GM21367 (cell line): Measurements from ENCODE around the gene ADGRV1.
A peak's percentile ranks its signal among the peaks of the same experiment; 100 is the strongest.
"Not testable (repeated sequence)": the region's sequence is repeated elsewhere in the genome, so short reads cannot be mapped to it uniquely, and the experiment has no call there.

Experiments used
- ATAC-seq: cut with Tn5 transposase; IDR thresholded peaks from one replicate; pipeline ENCODE4 v1.9.1; 2021; ENCODE audit not compliant: unreplicated experiment

Gene ADGRV1

GRCh38 chr5:91053741-91054025, 495.1 kb downstream of the ADGRV1 start:
- ATAC-seq, result no peak

DNA sequence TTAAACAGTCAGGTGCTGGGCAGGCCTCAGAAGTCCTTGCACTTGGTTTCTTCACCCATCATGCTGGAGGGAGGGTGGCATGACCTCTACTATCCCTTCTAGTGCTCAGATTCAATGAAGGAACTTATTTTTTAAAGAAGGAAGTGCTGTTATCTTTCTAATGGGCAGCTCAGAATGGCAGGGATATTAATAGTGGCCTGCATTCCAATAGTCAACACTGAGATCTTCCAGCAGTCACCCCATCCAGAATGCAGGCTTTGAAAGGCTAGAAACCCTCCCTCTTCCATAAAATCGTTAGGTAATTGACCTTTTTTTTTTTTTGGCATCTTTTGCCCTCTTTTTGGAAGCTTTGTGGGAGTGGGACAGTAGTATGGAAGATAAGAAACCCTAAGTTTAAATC, 499.6 kb downstream of the ADGRV1 start:
- no peak for ATAC-seq

GRCh38 chr5:91058575-91058974, 500.0 kb downstream of the ADGRV1 start:
- ATAC-seq, result no peak

DNA sequence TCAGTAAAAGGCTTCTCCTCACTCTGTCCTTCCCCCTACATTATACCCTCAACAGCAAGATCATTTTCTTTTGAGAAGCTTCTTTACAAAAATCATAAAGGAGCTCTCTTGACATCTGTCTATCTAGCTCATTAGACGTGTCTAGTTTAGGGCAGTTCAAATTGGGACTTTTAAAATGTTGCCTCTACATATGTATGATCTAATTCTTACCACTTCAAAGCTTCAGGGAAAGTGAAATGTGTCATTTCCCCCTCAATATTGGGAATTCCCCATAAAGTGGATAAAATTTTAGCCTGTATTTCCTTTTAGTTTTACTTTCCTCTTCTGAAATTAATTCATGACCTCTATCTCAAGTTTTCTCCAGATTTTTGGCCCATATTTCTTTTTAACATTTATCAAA, 500.8 kb downstream of the ADGRV1 start:
- ATAC-seq, result peak; percentile 69

- no peak for ATAC-seq
Measured at GRCh38 chr5:91061094-91061493, 502.5 kb downstream of the ADGRV1 start.

DNA sequence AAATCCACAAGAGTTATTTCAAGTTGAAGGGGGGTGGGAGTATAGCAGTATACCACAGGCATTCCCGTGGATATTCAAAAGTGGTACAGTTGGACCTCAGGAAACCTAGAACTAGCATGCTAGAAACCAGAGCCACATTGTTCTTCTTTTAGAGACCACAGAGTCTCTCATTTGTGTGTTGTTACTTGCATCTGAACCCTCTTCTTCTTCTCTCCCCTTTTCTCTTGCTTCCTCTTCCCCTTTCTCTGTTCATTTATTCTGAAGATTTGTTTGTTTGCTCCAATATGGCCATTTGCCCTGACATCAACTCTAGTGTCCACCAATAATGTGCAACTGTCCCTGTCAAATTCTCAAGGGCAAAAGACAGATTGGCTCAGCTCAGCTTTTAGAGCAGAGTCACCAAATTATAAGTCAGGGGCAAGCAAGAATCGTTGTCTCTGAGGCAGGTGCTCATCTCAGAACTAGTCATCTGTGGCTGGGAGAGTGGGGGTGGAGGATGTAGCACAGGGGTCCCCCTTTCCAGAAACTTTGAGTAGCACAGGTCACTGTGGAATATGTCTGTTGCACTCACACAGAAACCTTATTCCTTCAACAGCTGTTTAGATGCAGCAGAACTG, 503.5 kb downstream of the ADGRV1 start:
- ATAC-seq, result peak; percentile 47

DNA sequence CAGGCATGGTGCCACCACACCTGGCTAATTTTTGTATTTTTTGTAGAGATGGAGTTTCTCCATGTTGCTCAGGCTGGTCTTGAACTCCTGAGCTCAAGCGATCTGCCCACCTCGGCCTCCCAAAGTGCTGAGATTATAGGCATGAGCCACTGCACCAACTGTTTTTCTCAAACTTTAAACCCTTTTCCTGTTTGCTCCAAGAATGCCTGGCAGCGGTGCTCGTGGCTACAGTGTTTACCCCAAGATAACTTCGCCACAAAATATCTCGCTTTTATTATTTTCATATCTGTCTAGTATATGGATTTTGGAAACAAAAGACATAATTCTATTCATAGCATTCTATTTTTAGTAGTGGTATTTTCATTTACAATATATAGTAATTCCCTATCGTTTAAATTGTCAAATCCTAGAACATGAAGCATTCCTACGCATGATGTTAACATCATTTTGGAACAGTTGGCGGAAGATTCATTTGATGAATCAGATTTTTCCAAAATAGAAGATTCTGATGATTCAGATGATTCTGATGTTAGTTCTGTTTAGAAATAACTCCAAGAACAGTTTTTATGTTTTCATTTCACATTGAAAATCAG, 504.6 kb downstream of the ADGRV1 start:
- not testable (repeated sequence) for ATAC-seq

DNA sequence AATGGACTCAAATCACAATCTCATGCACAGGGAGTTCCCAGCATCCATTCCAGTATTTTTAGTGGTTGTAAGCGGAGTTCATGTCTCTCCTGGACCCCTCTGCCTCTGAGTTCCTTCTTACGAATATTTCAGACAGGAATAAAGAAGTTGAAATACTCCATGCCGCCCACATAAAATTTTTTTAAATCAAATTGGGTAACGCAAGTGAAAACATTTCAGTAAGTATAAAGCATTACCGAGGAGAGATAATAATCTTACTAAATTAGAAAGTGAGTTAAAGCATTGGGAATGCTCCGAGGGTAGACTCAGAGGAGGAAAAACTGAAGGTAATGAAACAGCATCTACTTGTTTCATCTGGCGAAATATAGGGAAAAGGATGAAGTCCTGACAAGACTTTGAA, 506.9 kb downstream of the ADGRV1 start:
- ATAC-seq, result no peak

DNA sequence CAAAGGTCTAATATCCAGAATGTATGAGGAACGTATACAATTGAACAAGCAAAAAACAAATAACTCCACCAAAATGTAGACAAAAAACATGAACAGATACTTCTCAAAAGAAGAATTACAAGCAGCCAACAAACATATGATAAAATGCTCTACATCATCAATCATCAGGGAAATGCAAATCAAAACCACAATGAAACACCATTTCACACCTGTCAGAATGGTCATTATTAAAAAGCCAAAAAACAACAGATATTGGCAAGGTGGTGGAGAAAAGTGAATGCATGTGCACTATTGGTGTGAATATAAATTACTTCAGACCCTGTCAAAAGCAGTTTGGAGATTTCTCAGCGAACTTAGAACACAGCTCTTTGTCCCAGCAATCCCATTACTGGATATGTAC, 510.8 kb downstream of the ADGRV1 start:
- no peak for ATAC-seq

GRCh38 chr5:91070761-91071550, 512.4 kb downstream of the ADGRV1 start:
- no peak for ATAC-seq

GRCh38 chr5:91072881-91073280, 514.3 kb downstream of the ADGRV1 start:
- ATAC-seq, result no peak

DNA sequence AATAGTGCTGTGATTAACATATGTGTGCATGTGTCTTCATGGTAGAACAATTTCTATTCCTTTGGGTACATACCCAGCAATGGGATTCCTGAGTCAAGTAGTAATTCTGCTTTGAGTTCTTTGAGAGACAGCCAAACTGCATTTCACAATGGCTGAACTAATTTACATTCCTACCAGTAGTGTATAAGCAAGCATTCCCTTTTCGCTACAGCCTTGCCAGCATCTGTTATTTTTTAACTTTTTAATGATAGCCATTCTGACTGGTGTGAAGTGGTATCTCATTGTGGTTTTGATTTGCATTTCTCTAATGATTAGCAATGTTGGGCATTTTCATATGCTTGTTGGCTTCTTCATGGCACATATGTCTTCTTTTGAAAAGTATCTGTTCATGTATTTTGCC, 516.0 kb downstream of the ADGRV1 start:
- no peak for ATAC-seq

DNA sequence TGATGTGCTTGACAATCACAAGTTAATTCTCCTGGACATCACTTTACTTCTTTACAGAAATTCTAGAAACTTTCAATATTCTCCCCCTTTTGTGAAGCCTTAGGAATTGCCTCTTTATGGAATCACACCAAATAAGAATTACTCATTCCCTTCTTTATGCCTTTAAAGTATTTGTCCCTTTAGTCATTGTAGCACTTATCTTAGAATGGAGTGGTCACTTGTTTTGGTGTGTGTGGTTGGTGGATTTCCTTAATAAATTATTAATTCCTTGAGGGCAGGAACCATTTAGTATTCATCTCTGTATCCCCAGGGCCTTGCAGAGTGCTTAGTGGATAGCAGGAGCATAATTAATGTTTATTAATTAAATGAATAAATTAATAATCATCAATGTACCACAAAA, 517.5 kb downstream of the ADGRV1 start:
- ATAC-seq, result no peak

DNA sequence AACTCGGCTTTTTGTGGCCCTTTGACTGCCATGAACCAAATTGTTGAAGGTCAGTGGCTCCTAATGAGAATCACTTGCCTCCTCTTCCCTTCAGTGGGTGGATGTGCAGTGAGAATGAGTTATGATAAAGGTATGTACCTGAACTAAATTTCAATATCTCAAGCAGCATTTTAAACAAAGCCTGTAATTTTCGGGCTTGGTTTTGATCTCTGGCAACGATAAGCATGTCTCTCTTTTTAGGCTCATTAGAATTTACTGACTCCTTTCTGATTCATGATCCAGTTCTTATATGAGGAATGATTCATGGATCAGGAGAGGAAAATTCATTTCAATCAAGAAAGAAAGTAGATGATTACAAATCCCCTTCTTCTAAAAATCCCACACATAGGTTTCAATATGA, 519.0 kb downstream of the ADGRV1 start:
- ATAC-seq, result no peak

DNA sequence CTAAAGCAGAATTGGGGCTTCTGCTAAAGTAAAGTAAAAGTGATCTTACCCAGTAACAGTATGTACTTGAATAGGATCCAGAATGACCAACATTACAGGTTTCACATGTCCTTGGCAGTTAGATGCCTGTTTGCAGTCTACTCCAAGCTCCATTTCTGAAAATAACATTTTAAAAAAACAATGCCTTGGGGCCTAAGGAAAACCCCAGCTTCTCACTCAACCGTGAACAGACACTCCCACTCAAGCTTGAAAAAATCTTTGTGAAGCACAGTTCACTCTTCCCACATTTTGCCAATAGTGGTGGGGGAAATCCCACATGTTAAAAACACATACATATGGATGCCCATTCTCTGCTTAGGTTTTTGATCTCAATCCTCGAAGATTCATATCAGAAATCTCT, 520.4 kb downstream of the ADGRV1 start:
- ATAC-seq, result no peak

- ATAC-seq, result no peak
Measured at GRCh38 chr5:91089758-91090157, 531.2 kb downstream of the ADGRV1 start.

DNA sequence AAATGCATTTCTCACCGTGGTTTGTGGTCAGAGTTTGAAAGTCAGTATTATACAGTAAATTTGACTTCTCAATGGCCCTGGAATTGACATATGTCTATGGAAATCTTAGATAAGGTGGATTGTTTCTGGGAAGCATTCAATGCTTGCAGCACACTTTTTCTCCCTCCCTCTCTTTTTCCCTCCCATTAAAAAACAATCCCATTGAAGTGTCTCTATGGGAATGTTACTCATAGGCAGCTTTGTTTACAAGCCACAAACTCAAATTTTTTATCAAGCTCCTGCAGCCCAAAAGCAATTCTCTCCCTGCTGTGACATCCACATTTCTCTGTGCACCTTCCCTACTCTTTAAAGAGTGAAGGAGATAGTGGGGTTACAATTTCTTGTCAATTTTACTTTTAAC, 532.4 kb downstream of the ADGRV1 start:
- no peak for ATAC-seq

GRCh38 chr5:91091471-91092234, 533.1 kb downstream of the ADGRV1 start:
- no peak for ATAC-seq

DNA sequence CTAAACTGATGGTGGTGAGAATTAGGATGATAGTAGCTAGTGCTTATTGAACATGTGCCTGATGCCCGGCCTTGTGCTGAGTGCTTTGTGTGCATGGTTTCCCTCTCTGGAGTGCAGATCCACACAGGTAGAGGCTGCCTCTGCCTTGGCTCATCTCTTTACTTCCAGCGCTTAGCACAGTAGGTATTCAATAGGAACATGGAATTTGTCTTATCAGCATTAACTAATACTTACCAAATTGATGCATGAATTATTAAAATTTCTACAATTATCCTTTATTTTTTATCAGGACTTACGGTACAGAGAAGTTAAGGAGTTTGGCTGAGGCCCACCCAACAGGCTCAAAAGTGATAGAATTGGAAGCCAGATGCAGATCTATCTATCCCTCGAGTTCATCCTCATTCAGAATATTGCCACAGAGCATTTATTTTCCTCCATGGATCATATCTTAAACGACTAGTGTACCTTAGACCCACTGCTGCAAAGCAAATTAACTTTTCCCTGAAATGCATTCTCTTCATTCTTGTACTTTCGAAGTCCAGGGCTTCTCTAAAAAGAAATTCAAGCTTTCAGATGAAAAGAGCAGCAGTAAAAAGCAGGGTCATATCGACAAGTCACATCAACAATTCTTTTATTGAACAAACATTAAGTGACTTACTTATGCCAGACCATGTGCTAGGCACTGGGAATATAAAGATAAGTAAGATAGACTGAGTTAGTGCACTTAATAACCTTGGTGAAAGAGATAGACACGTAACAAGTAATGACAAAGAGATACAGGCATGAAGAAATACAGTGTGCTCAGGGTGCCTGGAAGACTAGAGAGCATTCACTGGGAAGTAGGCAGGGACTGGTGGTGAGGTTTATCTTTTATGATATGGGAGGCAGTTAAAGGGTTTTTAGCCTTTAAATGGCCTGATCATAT, 534.5 kb downstream of the ADGRV1 start:
- ATAC-seq, result no peak

GRCh38 chr5:91095313-91095712, 536.7 kb downstream of the ADGRV1 start:
- ATAC-seq, result no peak
